CD4-positive, alpha-beta T cell treated with Interleukin-2 at 100 ng/mL for 4 hours (primary cell): Measurements from ENCODE around the gene TOR1B.
"Not testable (repeated sequence)": the region's sequence is repeated elsewhere in the genome, so short reads cannot be mapped to it uniquely, and the experiment has no call there.

Source experiments
- DNase-seq: peaks from one replicate; pipeline ENCODE4 v3.0.0-alpha.2; 2020; ENCODE audit warnings: low spot score

TOR1B gene, protein sequence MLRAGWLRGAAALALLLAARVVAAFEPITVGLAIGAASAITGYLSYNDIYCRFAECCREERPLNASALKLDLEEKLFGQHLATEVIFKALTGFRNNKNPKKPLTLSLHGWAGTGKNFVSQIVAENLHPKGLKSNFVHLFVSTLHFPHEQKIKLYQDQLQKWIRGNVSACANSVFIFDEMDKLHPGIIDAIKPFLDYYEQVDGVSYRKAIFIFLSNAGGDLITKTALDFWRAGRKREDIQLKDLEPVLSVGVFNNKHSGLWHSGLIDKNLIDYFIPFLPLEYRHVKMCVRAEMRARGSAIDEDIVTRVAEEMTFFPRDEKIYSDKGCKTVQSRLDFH

DNA sequence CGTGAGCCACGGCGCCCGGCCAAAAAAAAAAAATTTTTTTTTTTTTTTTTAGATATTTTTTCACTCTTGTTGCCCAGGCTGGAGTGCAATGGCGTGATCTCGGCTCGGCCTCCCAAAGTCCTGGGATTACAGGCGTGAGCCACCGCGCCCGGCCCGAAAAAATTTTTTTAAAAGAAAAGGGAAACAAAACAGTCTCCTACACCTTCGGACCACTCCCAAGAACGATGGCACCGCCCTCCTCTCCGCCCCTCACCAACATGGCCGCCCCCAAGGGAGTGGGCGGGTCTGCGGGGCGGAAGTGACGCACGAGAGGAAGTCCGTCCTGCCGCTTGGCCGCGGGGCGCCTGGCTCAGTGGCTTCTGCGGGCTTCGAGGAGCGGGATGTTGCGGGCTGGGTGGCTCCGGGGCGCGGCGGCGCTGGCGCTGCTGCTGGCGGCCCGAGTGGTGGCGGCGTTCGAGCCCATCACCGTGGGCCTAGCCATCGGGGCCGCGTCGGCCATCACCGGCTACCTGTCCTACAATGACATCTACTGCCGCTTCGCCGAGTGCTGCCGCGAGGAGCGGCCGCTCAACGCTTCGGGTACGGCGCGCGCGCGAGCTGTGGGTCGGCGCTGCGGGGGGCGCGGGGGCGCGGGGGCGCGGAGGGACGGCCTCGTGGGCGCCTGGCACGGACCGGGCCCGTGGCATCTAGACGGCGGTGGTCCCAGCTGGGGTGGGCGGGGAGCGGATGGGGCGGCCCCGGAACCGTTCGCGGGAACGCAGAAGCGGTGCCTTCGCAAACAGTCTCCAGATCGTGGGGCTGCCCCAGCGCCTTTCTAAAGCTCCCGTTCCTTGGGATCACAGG is at the start of gene TOR1B:
TSS of gene TOR1B (plus strand) at position 352 of the 843 bp plus-strand sequence. CDS start at position 381, 29 bp downstream.
- peak; percentile 95 for DNase-seq

DNA sequence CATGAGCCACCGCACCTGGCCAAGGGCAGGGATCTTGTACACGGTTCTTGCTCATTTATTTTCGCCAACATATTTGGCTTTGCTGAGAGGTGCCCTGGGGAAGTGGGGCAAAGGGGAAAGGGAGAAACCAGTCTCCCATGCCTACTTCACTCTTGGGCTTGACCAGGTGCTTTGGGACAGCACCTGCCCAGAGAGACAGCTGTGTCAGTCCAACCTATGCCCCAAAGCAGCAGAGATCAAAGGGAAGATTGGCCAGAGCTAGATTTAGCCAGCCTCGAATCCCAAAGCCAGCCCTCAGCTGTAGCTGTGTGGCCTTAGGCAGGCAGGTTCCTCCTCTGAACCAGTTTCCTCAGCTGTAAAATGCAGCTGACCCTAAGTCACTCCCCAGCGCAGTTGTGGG is 47.8 kb upstream of the TOR1B start:
- DNase-seq: no peak

DNA sequence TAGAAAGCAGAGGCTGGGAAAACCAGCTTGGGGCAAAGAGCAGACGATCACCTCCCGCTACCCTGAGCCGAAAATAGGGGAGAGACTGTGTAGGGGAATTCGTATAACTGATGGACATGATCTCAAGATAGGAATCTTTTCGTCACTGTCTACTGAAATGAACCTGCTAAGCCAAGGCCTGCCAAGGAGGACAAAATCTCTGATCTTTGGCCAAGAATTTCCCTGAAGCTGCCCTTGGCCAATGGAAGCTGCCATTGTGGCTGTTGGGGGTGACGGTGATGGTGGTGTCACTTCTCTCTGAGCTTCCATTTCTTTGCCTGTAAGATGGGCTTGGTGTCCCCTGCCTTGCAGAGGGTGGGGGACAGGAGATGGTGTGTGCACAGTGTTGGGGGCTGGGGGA is 46.8 kb upstream of the TOR1B start:
- DNase-seq: no peak

DNA sequence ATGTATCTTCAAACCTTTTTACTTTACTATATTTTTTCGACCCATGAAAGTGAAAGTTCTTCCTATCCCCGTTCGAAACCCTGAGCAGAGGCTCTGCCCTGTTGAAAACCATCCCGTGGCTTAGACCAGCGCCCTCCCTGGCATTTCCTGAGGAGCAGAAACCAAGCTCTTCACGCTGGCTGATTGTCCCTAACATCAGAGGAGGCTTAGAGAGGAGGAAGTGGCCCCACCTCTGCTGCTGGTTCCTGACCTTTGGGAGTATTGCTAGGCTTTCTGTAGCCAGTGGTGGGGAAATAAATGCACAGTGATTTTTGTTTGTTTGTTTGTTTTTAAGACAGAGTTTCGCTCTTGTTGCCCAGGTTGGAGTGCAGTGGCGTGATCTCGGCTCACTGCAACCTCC is 45.9 kb upstream of the TOR1B start:
- DNase-seq: no peak

DNA sequence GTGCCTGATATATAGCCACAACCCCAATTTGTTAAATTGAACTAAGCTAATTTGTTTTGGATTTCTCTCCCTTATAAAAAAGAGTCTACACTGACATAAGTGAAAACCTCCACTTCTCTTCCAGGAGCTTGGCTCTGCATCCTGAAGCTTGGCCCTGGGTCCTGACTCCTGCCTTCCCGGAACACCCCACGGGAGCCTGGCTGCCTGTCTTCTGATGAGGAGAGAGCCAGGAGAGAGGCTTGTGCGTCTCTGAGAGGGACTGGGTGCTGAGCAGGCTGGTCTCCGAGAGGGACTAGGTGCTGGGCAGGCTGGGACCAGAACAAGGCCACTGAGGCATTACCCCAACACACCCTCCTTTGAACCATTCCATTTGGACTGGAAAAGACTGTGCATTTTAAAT is 43.7 kb upstream of the TOR1B start:
- no peak for DNase-seq

DNA sequence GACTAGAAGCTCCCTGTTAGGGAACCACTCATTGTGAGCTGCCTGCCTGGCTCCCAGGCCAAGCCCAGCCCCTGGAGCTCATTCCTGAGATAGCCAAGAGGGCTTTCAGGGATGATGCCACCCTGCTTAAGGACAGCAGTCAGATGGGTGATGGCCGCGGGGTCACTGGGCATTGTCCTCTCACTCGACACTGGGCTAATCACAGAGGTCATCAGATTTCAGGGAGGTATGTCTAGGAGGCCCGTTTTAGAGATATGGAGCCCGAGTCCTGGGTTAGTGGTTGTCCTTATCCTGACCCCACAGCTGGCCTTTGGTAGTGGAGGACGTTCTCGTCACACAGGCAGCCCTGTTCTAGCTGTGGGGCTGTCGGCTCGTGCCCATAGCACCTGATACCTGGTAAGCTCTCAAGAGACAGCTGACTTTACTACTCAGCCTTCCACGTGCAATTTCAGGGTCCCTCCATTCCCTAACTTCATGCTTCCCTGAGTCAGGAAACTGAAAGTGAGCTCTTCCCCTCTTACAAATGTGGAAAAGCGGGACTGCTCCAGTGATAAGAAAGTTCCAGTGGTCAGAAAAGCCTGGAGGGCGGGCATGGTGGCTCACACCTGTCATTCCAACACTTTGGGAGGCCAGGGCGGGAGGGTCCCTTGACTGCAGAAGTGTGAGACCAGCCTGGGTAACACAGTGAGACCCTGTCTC is 43.0 kb upstream of the TOR1B start:
- DNase-seq: no peak

DNA sequence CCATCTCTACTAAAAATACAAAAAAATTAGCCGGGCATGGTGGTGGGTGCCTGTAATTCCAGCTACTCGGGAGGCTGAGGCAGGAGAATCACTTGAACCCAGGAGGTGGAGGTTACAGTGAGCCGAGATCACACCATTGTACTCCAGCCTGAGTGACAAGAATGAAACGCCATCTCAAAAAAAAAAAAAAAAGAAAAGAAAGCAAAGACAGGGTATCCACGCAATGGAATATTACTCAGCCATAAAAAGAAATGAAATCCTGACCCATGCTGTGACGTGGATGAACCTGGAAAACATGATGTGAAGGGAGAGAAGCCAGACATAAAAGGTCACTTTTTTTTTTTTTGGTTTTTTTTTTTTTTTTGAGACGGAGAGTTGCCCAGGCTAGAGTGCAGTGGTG is 42.2 kb upstream of the TOR1B start:
- DNase-seq: not testable (repeated sequence)

DNA sequence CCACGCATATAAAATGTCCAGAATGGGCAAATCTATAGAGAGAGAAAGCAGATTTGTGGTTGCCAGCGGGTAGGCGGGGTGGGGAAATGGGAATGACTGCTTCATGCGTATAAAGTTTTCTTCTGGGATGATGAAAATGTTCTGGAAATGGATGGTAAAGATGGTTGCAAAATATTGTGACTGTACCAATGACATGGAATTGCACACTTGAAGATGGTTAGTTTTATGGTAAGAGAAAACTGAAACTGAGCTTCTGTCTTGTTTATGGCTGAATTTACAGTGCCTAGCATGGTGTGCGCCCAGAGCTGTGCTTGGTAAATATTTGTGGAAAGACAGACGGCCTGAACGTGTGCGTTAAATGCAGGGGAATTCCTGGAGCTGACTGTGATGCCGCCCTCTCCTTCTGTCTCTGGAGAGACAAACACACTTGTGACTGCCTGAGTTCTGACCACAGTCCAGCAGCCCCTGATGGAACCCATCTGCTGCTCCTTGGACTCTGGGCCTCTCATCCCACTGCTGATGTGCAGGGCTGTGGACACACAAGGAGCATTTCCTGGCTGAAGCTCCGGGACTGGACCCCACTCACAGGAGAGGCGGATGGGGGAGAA is 41.6 kb upstream of the TOR1B start:
- no peak for DNase-seq

DNA sequence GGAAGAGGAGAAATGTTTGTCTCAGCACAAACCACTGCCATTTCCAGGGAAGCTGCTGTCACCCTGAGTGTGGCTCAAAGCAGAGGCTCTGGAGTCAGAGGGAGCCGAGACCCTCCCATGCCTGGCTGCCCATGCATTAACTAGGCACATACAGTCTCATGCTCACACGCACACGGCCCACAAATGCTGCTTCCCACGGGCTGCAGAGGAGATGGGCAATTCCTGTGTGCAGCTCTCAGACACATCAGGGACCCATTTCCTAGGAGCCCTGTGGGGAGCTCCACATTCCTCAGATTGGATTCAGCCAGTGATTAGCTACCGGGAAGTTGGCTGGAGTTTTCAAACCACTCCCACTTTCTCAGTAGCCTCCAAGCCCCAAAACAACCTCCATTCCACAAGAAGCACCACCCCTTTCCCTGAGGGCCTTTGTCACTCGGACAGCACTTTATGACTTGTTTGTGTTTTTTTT is 41.0 kb upstream of the TOR1B start:
- DNase-seq: no peak

DNA sequence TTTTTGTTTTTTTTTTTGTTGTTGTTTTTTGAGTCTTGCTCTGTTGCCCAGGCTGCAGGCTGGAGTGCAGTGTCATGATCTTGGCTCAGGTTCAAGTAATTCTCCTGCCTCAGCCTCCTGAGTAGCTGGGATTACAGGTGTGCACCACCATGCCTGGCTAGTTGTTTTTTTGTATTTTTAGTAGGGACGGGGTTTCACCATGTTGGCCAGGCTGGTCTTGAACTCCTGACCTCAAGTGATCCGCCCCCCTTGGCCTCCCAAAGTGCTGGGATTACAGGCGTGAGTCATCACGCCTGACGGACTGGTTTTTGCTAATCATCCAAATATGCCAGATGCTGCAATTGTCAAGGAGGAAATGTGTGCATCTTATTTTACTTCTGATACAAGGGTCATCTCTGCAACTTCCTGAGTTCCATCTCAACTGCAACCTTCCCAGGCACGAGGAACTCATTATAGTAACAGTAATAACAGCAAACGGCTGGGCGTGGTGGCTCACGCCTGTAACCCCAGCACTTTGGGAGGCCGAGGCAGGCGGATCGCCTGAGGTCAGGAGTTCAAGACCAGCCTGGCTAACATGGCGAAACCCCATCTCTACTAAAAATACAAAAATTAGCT is 40.5 kb upstream of the TOR1B start:
- not testable (repeated sequence) for DNase-seq

DNA sequence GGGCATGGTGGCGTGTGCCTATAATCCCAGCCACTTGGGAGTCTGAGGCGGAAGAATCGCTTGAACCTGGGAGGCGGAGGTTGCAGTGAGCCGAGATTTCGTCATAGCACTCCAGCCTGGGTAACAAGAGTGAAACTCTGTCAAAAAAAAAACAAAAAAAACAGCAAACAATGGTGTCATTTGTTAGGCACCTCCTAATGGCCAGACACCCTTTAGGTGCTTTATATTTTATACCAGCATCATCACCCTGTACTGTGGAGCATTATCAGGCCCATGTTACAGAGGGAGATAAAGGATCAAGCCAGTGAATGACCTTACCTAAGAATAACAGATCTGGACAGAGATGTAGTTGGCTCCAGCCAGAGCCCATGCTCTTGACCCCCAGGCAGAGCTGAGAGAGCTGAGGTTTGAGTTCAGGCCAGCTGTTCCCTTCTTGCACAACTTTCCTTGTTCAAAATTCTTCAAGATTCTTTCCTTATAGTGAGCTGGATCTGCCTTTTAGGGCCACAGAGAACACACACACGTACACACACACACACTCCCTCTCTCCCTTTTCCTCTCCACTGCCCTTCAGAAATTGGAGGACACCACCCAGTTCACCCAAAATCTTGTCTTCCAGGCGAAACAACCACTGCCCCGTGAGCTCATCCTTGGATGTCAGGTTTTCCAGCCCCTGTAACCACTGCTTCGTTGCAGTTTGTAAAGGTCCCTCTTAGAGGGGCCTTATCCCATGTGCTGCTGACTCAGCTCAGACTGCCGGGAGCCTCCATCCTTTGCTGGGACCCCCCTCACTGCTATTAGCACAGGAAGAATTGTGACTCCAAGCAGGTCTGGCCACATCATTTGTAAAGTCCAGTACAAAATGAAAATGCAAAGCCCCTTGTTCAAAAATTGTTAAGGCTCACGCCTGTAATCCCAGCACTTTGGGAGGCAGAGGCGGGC is 39.7 kb upstream of the TOR1B start:
- DNase-seq: no peak

DNA sequence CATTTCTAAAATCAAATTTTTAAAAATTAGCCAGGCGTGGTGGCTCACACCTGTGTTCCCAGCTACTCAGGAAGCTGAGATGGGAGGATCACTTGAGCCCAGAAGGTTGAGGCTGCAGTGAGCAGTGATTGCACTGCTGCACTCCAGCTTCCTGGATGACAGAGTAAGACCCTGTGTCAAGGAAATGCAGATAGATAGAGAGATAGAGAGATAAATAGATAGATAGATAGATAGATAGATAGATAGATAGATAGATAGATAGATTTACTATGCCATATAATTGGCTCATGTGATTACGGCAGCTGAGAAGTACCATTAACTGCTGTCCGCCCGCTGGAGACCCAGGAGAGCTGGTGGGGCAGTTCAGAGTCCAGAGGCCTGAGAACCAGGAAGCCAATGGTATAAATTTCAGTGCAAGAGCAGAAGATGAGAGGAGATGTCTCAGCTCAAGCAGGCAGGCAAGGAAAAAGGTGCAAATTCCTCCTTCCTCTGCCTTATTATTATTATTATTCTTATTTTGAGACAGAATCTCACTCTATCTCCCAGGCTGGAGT is 37.1 kb upstream of the TOR1B start:
- DNase-seq: no peak

DNA sequence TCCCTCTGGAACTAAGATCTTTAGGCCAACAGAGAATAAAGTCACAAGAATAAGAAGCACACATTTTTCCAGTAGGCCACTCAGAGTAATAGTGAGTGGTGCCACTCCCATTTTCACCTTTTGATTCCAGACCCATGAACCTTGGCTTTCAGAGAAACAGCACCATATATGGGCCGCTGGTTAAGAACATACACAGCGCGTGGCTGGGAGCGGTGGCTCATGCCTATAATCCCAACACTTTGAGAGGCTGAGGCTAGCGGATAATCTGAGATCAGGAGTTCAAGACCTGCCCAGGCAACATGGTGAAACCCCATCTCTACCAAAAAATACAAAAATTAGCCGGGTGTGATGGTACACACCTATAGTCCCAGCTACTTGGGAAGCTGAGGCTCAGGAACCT is 34.5 kb upstream of the TOR1B start:
- no peak for DNase-seq

DNA sequence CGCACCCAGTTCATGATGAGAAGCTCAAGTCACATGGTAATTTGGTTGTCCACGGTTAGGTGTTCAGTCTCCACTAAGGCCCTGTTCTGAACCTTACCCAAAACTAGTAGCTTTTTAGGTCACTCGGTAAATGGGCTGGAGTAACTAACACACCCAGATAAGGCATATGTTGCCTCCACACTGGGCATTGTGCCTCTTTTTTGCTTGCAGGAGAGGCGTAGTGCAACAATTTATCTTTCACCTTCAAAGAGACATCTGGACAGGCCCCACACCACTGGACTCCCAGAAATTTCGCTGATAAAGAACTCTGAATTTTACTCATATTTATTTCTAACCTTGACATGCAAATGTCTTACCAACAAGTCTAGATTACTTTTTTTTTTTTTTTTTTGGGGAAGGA is 33.3 kb upstream of the TOR1B start:
- no peak for DNase-seq

DNA sequence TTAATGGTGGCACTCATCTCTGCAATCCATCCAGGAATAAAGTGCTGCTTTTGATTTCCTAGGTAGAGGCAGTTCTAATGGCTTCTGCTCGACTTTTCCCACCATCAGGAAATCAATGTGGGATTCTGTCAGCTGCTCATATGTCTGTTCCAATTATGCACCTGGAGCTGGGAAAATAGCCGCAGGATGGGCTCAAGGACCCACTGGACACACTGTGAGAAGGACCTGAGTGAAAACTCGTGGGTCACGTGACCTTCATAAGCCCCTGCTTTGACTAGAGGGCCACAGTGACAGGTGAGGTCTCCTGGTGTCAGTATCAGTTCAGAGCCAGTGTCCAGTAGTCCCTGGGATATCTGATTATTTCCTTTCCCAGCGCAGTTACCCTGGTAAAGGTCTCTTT is 32.2 kb upstream of the TOR1B start:
- DNase-seq: no peak

DNA sequence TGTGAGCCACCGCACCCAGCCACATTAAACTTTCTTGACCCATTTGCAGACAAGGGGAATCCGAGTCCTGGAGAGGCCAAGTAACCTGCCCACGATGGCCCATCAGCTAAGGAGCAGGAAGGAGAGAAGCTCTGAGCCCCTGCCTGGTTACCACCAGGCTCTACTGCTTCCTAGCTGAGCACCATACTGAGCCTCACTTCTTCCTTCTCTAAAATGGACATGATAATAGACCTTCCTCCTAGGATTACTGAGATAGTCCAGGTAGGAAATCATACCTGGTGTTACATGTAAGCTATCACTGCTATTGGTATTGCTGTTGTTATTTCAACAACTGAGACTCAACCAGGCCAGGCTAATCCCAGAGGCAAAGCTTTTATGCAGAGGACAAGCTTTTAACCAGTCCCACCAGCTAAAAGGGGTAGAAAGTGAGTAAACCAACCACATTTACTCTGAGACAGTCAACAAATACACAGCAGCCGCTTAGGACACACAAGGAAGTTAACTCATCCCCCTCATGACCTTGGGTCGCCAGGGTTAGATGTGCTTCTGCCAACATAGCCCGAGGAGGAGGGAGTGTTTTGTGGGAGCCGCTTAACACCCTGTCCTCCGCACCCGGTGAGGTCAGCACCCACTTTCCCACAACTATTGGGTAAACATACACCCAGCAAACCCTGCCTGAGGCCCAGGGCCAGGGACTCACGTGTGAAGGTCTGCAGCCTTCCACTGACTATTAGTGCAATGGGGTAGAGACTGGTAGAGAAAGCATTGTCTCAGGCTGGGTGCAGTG is 29.5 kb upstream of the TOR1B start:
- DNase-seq: peak; percentile 10

DNA sequence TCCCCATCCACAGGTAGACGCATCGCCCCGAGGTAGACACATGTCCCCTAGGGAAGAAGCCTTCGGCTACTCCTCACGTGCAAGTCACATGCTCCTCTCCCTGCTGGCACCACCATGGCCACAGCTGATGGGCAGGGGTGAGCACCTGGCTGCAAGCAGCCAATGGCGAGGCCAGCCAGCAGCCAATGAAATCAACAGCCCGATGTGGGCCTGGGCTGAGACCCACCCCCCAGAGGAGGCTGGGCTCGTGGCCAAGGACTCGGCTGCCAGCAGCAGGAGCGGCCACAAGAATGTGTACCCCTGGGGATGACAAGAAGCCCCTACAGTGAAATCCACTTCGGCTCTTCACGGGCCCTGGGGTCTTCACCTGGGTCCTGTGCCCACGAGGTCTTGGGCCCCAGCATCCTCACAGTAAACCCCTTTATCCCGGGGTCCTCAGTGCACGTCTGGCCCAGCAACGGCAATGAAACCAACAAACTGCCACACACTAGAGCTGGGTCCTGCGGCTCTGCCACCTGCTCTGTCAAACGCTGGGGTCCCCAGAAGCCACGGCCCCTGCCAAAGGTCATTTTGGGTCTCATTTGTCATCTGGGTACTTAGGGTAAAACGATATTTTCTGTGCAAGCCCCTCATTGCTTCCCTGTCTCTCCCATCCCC is 28.1 kb upstream of the TOR1B start:
- no peak for DNase-seq

DNA sequence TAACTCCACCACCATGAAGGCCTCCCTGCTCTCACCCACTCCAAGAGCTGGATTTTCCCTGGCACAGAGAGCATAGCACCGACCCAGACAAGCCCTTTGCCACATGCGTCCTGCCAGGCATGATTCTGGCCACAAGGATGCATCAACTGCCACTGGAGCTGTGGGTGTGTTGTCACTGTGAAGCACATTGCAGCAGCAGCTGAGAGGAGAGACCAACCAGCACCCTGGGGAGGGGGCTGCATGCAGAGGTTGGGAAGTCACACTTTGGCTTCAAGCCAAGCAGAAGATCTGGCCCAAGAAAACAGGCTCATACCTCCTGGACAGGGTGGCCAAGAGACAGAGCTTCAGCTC is 27.6 kb upstream of the TOR1B start:
- no peak for DNase-seq

DNA sequence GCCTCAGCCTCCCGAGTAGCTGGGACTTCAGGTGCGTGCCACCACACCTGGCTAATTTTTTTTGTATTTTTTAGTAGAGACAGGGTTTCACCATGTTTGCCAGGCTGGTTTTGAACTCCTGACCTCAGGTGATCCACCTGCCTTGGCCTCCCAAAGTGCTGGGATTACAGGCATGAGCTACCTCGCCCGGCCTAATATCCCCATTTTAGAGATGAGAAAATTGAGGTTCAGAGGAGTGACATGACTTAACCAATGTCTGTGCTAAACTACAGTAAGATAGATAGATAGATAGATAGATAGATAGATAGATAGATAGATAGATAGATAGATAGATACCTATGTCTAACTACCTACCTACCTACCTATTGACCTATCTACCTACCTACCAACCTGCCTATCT is 26.9 kb upstream of the TOR1B start:
- not testable (repeated sequence) for DNase-seq
